ENCODE results near the gene FMOD.

DNA sequence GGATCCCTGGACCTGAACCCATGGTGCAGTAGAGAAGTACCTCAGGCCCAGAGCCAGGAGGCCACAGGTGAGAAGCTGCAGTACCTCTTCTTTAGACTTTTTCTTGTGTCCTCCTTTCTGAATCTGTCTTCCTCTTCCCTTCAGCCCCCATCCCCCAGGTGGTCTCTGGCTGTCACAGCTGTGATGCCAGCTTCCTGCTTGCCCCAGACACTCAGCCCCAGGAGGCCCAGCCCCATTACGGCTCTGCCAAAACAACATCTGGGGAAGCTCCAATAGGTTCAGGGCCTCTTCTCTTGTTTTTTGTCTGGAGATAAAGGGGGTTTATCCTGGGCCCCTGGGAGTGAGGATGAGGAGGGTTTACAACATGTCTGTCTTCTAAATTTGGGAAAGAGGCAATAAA lies 55.1 kb downstream of the FMOD start:
- TF ChIP-seq, protein P1, sequence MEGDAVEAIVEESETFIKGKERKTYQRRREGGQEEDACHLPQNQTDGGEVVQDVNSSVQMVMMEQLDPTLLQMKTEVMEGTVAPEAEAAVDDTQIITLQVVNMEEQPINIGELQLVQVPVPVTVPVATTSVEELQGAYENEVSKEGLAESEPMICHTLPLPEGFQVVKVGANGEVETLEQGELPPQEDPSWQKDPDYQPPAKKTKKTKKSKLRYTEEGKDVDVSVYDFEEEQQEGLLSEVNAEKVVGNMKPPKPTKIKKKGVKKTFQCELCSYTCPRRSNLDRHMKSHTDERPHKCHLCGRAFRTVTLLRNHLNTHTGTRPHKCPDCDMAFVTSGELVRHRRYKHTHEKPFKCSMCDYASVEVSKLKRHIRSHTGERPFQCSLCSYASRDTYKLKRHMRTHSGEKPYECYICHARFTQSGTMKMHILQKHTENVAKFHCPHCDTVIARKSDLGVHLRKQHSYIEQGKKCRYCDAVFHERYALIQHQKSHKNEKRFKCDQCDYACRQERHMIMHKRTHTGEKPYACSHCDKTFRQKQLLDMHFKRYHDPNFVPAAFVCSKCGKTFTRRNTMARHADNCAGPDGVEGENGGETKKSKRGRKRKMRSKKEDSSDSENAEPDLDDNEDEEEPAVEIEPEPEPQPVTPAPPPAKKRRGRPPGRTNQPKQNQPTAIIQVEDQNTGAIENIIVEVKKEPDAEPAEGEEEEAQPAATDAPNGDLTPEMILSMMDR (conservative IDR thresholded peaks at IDR 0.05; ENCODE audit: low read length) = no peak
- TF ChIP-seq EZH2phosphoT487 (IDR thresholded peaks at IDR 0.05; ENCODE audit: borderline replicate concordance, low read depth, low read length) = no peak

All from OCI-LY7 (cell line).